Ureter (tissue), 1 donor: ENCODE data around the gene NEB. TPM values are rescaled to one million over a fixed set of nuclear protein-coding genes. Genes with fewer than 3 reads are reported as not detected.
"Not testable (repeated sequence)": the region's sequence is repeated elsewhere in the genome, so short reads cannot be mapped to it uniquely, and the experiment has no call there.

Experiments used
- DNase-seq: peaks from one replicate; pipeline ENCODE4 v3.0.0-alpha.2; 2020; ENCODE audit warnings: low spot score
- total RNA-seq: library from RNA; stranded (reverse); gene quantifications from one replicate; pipeline ENCODE4 v1.2.4, GENCODE V29; 2023
- donor health status: DM: yes; HTN: yes; CAD: no.

NEB gene
- total RNA-seq, 1 donor from 2014 or later: 2.5 TPM

GRCh38 chr2:151610310-151610709, 124.0 kb downstream of the NEB start:
- no peak for DNase-seq

- no peak for DNase-seq
Observed at GRCh38 chr2:151609705-151610104, 124.6 kb downstream of the NEB start.

- DNase-seq: not testable (repeated sequence)
Observed at GRCh38 chr2:151607459-151608424, 126.5 kb downstream of the NEB start.

- not testable (repeated sequence) for DNase-seq
Observed at GRCh38 chr2:151603530-151603929, 130.7 kb downstream of the NEB start.

GRCh38 chr2:151602402-151602801, 131.9 kb downstream of the NEB start:
- not testable (repeated sequence) for DNase-seq

GRCh38 chr2:151601803-151602202, 132.5 kb downstream of the NEB start:
- DNase-seq: not testable (repeated sequence)

- not testable (repeated sequence) for DNase-seq
Observed at GRCh38 chr2:151596903-151597608, 137.2 kb downstream of the NEB start.

- not testable (repeated sequence) for DNase-seq
Observed at GRCh38 chr2:151591908-151592255, 142.4 kb downstream of the NEB start.

GRCh38 chr2:151591250-151591907, 142.9 kb downstream of the NEB start:
- not testable (repeated sequence) for DNase-seq

GRCh38 chr2:151581300-151581699, 153.0 kb downstream of the NEB start:
- DNase-seq: not testable (repeated sequence)

- DNase-seq: not testable (repeated sequence)
Observed at GRCh38 chr2:151580697-151581096, 153.6 kb downstream of the NEB start.

GRCh38 chr2:151577116-151577515, 157.2 kb downstream of the NEB start:
- no peak for DNase-seq

- DNase-seq: no peak
Observed at GRCh38 chr2:151576080-151576479, 158.2 kb downstream of the NEB start.

- no peak for DNase-seq
Observed at GRCh38 chr2:151575338-151575737, 158.9 kb downstream of the NEB start.

- no peak for DNase-seq
Observed at GRCh38 chr2:151570191-151570590, 164.1 kb downstream of the NEB start.

- no peak for DNase-seq
Observed at GRCh38 chr2:151569167-151569566, 165.1 kb downstream of the NEB start.

GRCh38 chr2:151568501-151568900, 165.8 kb downstream of the NEB start:
- DNase-seq: no peak

GRCh38 chr2:151567006-151567405, 167.3 kb downstream of the NEB start:
- DNase-seq: no peak

- DNase-seq: no peak
Observed at GRCh38 chr2:151562398-151562797, 171.9 kb downstream of the NEB start.

GRCh38 chr2:151560289-151560688, 174.0 kb downstream of the NEB start:
- no peak for DNase-seq

- DNase-seq: not testable (repeated sequence)
Observed at GRCh38 chr2:151559431-151559830, 174.8 kb downstream of the NEB start.

GRCh38 chr2:151557883-151558282, 176.4 kb downstream of the NEB start:
- not testable (repeated sequence) for DNase-seq
